ENCODE measurements around the gene PCDHA1.

DNA sequence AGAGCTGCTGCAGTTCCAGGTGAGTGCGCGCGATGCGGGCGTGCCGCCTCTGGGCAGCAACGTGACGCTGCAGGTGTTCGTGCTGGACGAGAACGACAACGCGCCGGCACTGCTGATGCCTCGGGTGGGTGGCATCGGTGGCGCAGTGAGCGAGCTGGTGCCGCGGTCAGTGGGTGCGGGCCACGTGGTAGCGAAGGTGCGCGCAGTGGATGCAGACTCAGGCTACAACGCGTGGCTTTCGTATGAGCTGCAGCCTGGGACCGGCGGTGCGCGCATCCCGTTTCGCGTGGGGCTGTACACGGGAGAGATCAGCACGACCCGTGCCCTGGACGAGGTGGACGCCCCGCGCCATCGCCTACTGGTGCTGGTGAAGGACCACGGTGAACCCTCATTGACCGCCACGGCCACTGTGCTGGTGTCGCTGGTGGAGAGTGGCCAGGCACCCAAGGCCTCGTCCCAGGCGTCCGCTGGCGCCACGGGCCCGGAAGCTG lies 16.9 kb downstream of the PCDHA1 start:
- TF ChIP-seq, protein P1, sequence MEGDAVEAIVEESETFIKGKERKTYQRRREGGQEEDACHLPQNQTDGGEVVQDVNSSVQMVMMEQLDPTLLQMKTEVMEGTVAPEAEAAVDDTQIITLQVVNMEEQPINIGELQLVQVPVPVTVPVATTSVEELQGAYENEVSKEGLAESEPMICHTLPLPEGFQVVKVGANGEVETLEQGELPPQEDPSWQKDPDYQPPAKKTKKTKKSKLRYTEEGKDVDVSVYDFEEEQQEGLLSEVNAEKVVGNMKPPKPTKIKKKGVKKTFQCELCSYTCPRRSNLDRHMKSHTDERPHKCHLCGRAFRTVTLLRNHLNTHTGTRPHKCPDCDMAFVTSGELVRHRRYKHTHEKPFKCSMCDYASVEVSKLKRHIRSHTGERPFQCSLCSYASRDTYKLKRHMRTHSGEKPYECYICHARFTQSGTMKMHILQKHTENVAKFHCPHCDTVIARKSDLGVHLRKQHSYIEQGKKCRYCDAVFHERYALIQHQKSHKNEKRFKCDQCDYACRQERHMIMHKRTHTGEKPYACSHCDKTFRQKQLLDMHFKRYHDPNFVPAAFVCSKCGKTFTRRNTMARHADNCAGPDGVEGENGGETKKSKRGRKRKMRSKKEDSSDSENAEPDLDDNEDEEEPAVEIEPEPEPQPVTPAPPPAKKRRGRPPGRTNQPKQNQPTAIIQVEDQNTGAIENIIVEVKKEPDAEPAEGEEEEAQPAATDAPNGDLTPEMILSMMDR (IDR thresholded peaks at IDR 0.05; ENCODE audit: insufficient read depth, low read length), result no peak
- no peak for TF ChIP-seq POLR2AphosphoS5 (IDR thresholded peaks at IDR 0.05; ENCODE audit: low read depth)

Data from HL-60 (cell line).